ENCODE measurements around the gene LTBP1. TPM values are rescaled to one million over a fixed set of nuclear protein-coding genes. Genes with fewer than 3 reads are reported as not detected.

The LTBP1 gene
- total RNA-seq, 4 donors from 2014 or later = 15.8 to 56.7 (median 28.3) TPM

GRCh38 chr2:33292063-33292462, 345.3 kb downstream of the LTBP1 start:
- peak overlapping the region; percentile 24 to 72 (median 71) for H3K27ac ChIP-seq
- intact Hi-C loops (cut with DNase I; ENCODE audit: low total_unique reads) = no loop called here
- no peaks in the 10 kb centered on the region for H3K36me3 ChIP-seq
- whole genome bisulfite sequencing, 2 donors (ENCODE audit: low coverage in 1 of 2) = 40 to 70% methylated on average over 1 to 2 of the region's 2 CpGs
- no peaks in the 10 kb centered on the region for H3K9me3 ChIP-seq
- in situ Hi-C loops (cut with MboI; ENCODE audit: low pct_ligation_motif_present in 1 of 4, low pct_unique_long_range_greater_than_20kb in 1 of 4, low sequenced_read_pairs in 3 of 4) = no loop called here
- DNase-seq = no peak
- no peaks in the 10 kb centered on the region for H3K27me3 ChIP-seq
- H3K4me1 ChIP-seq = peaks cover 4 to 30% (median 10%) of the 10 kb centered on the region in 4 donors
- TF ChIP-seq POLR2AphosphoS5 (IDR thresholded peaks at IDR 0.05) (no peak), POLR2A (IDR thresholded peaks at IDR 0.05) (no peak), CTCF (IDR thresholded peaks at IDR 0.05) (no peak), EP300 (IDR thresholded peaks at IDR 0.05; ENCODE audit: low read depth) (no peak)
- no peak overlapping the region for H3K4me3 ChIP-seq

DNA sequence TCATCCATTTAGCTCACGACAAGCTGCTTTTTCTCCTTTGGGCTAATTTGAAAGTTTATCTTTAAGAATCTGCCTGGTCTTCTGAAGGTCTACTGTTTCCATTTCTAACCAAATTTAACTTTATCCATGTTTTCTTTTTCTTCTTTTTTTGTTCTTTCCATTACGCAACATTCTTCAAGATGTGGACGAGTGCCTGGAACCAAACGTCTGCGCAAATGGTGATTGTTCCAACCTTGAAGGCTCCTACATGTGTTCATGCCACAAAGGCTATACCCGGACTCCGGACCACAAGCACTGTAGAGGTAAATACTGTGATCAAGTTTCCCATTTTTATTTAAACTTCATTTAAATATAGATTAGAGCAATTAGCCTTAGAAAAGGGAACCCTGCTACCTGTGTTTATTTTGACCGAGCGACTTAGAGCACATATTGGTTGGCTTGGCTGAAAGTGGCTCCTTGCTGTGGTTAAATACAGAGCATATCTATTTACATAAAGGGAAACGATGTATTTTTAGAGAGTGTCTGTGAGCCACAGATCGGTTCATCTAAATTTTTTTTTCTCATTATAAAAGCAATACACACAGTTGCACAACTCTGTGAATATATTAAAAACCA, 346.3 kb downstream of the LTBP1 start:
- H3K9me3 ChIP-seq = no peaks in the 10 kb centered on the region
- H3K36me3 ChIP-seq = no peaks in the 10 kb centered on the region
- TF ChIP-seq EP300 (IDR thresholded peaks at IDR 0.05; ENCODE audit: low read depth) (no peak), POLR2AphosphoS5 (IDR thresholded peaks at IDR 0.05) (no peak), CTCF (IDR thresholded peaks at IDR 0.05) (no peak), POLR2A (IDR thresholded peaks at IDR 0.05) (no peak)
- peaks cover 4 to 31% (median 10%) of the 10 kb centered on the region in 4 donors for H3K4me1 ChIP-seq
- in situ Hi-C loops (cut with MboI; ENCODE audit: low pct_ligation_motif_present in 1 of 4, low pct_unique_long_range_greater_than_20kb in 1 of 4, low sequenced_read_pairs in 3 of 4) (no loop called here), intact Hi-C loops (cut with DNase I; ENCODE audit: low total_unique reads) (no loop called here)
- H3K4me3 ChIP-seq = no peak overlapping the region
- H3K27me3 ChIP-seq = no peaks in the 10 kb centered on the region
- no peak for DNase-seq
- H3K27ac ChIP-seq = peak overlapping the region; percentile 24 to 72 (median 71)
- WGBS, 2 donors (ENCODE audit: low coverage in 1 of 2) = 74 to 81% methylated on average over 5 to 11 of the region's 11 CpGs

- TF ChIP-seq POLR2A (IDR thresholded peaks at IDR 0.05) (no peak), CTCF (IDR thresholded peaks at IDR 0.05) (no peak), EP300 (IDR thresholded peaks at IDR 0.05; ENCODE audit: low read depth) (no peak), POLR2AphosphoS5 (IDR thresholded peaks at IDR 0.05) (peak in 2 of 3 donors; percentile 40 to 58)
- no peak for DNase-seq
- intact Hi-C loops (cut with DNase I; ENCODE audit: low total_unique reads) = no loop called here
- peaks cover 0 to 2% (median 0%) of the 10 kb centered on the region in 4 donors for H3K4me1 ChIP-seq
- H3K36me3 ChIP-seq = no peaks in the 10 kb centered on the region
- in situ Hi-C loops (cut with MboI; ENCODE audit: low pct_ligation_motif_present in 1 of 4, low pct_unique_long_range_greater_than_20kb in 1 of 4, low sequenced_read_pairs in 3 of 4) = no loop called here
- no peaks in the 10 kb centered on the region for H3K9me3 ChIP-seq
- peak overlapping the region in 1 of 4 donors; percentile 31 for H3K27ac ChIP-seq
- no peaks in the 10 kb centered on the region for H3K27me3 ChIP-seq
- no peak overlapping the region for H3K4me3 ChIP-seq
- 45 to 77% methylated on average over 2 to 3 of the region's 3 CpGs for WGBS, 2 donors (ENCODE audit: low coverage in 1 of 2)
Observed at GRCh38 chr2:33298233-33298632, 351.5 kb downstream of the LTBP1 start.

GRCh38 chr2:33301355-33301754, 354.6 kb downstream of the LTBP1 start:
- TF ChIP-seq CTCF (IDR thresholded peaks at IDR 0.05) (no peak), POLR2A (IDR thresholded peaks at IDR 0.05) (no peak), POLR2AphosphoS5 (IDR thresholded peaks at IDR 0.05) (no peak), EP300 (IDR thresholded peaks at IDR 0.05; ENCODE audit: low read depth) (no peak)
- WGBS, 2 donors (ENCODE audit: low coverage in 1 of 2) = 91 to 98% methylated on average over 3 of the region's 3 CpGs
- Histone ChIP-seq H3K4me3 (no peak overlapping the region), H3K27me3 (no peaks in the 10 kb centered on the region), H3K4me1 (peaks cover 0 to 15% (median 0%) of the 10 kb centered on the region in 4 donors), H3K36me3 (no peaks in the 10 kb centered on the region), H3K9me3 (no peaks in the 10 kb centered on the region), H3K27ac (no peak overlapping the region)
- DNase-seq = no peak
- intact Hi-C loops (cut with DNase I; ENCODE audit: low total_unique reads) (no loop called here), in situ Hi-C loops (cut with MboI; ENCODE audit: low pct_ligation_motif_present in 1 of 4, low pct_unique_long_range_greater_than_20kb in 1 of 4, low sequenced_read_pairs in 3 of 4) (no loop called here)

Measured in transverse colon (tissue), 4 donors.